SK-N-SH (cell line): ENCODE results near the gene TFCP2.

Experiments used
- EP300 ChIP-seq, 2 experiments: IDR thresholded peaks; 2 replicates each; pipeline versions ENCODE4 v1.4.0 to v1.6.1; 2012; ENCODE audit warnings: borderline replicate concordance in 1 of 2, low read depth in 1 of 2, low read length in 1 of 2
- EZH2phosphoT487 ChIP-seq: fragments of 200-600 bp; sonication (generic); IDR thresholded peaks from 2 replicates; pipeline ENCODE4 v1.6.1; 2017; ENCODE audit warnings: low read depth, mixed run types, mild to moderate bottlenecking, antibody characterized with exemption, moderate library complexity, borderline replicate concordance
- FOSL2 ChIP-seq: IDR thresholded peaks from 2 replicates; pipeline ENCODE4 v1.4.0; 2012; ENCODE audit warnings: low read depth, mild to moderate bottlenecking, moderate library complexity, borderline replicate concordance
- FOXJ3 ChIP-seq: sonication (generic); formaldehyde crosslinking; IDR thresholded peaks from 2 replicates; pipeline ENCODE4 v1.5.1; 2020; ENCODE audit warnings: mild to moderate bottlenecking, missing genetic modification reagents
- GABPA ChIP-seq: IDR thresholded peaks from 2 replicates; pipeline ENCODE4 v1.4.0; 2012; ENCODE audit warnings: low read depth, mild to moderate bottlenecking
- NFIC ChIP-seq: IDR thresholded peaks from 2 replicates; pipeline ENCODE4 v1.4.0; 2012; ENCODE audit warnings: borderline replicate concordance
- POLR2AphosphoS5 ChIP-seq: IDR thresholded peaks from 2 replicates; pipeline ENCODE4 v1.6.1; 2012; ENCODE audit warnings: low read depth, low read length
- RAD21 ChIP-seq: IDR thresholded peaks from 2 replicates; pipeline ENCODE4 v1.6.1; 2012; ENCODE audit warnings: mild to moderate bottlenecking, low read length
- SIN3A ChIP-seq: IDR thresholded peaks from 2 replicates; pipeline ENCODE4 v1.6.1; 2012; ENCODE audit warnings: low read depth, mild to moderate bottlenecking, low read length, moderate library complexity, borderline replicate concordance
- TAF1 ChIP-seq: IDR thresholded peaks from 2 replicates; pipeline ENCODE4 v1.6.1; 2012; ENCODE audit warnings: low read depth, mild to moderate bottlenecking, low read length, moderate library complexity, borderline replicate concordance
- TF ChIP-seq, protein P1 (sequence below): IDR thresholded peaks from 2 replicates; pipeline ENCODE4; 2012
- TF ChIP-seq, protein P2 (sequence below): IDR thresholded peaks from 2 replicates; pipeline ENCODE4 v1.6.1; 2012; ENCODE audit warnings: mild to moderate bottlenecking, low read depth, low read length, moderate library complexity
- TF ChIP-seq, protein P3 (sequence below): fragments of 200-600 bp; sonication (generic); IDR thresholded peaks from 2 replicates; pipeline ENCODE4 v1.6.1; 2017; ENCODE audit warnings: antibody characterized with exemption, mild to moderate bottlenecking, moderate library complexity
- TF ChIP-seq, protein P4 (sequence below): fragments of 150-350 bp; IDR thresholded peaks from 2 replicates; pipeline ENCODE4 v1.6.1; 2017; ENCODE audit warnings: antibody characterized with exemption, low read length, low read depth, borderline replicate concordance

DNA sequence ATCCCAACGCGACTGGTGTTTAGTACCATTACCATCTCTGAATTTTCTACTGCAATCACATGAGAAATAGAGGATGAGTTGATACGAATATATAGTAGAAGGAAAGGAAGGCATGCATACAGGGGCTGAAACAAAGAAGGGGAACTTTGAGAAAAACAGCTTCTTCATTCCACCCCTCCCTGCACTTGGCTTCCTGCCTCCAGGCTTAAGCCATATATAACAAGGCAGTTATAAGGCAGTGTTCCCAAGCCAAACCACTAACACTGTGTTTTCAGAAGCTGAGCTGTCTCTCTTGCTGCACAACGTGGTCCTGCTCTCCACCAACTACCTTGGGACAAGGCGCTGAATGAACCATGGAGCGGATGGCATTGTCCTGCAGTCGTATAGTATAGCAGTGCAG, 113.8 kb downstream of the TFCP2 start:
- TF ChIP-seq EZH2phosphoT487: no peak
- TF ChIP-seq POLR2AphosphoS5: no peak
- TF ChIP-seq, protein P1, sequence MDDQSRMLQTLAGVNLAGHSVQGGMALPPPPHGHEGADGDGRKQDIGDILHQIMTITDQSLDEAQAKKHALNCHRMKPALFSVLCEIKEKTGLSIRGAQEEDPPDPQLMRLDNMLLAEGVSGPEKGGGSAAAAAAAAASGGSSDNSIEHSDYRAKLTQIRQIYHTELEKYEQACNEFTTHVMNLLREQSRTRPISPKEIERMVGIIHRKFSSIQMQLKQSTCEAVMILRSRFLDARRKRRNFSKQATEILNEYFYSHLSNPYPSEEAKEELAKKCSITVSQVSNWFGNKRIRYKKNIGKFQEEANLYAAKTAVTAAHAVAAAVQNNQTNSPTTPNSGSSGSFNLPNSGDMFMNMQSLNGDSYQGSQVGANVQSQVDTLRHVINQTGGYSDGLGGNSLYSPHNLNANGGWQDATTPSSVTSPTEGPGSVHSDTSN: no peak
- TF ChIP-seq FOSL2: no peak
- TF ChIP-seq, protein P2, sequence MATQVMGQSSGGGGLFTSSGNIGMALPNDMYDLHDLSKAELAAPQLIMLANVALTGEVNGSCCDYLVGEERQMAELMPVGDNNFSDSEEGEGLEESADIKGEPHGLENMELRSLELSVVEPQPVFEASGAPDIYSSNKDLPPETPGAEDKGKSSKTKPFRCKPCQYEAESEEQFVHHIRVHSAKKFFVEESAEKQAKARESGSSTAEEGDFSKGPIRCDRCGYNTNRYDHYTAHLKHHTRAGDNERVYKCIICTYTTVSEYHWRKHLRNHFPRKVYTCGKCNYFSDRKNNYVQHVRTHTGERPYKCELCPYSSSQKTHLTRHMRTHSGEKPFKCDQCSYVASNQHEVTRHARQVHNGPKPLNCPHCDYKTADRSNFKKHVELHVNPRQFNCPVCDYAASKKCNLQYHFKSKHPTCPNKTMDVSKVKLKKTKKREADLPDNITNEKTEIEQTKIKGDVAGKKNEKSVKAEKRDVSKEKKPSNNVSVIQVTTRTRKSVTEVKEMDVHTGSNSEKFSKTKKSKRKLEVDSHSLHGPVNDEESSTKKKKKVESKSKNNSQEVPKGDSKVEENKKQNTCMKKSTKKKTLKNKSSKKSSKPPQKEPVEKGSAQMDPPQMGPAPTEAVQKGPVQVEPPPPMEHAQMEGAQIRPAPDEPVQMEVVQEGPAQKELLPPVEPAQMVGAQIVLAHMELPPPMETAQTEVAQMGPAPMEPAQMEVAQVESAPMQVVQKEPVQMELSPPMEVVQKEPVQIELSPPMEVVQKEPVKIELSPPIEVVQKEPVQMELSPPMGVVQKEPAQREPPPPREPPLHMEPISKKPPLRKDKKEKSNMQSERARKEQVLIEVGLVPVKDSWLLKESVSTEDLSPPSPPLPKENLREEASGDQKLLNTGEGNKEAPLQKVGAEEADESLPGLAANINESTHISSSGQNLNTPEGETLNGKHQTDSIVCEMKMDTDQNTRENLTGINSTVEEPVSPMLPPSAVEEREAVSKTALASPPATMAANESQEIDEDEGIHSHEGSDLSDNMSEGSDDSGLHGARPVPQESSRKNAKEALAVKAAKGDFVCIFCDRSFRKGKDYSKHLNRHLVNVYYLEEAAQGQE: no peak
- TF ChIP-seq, protein P3, sequence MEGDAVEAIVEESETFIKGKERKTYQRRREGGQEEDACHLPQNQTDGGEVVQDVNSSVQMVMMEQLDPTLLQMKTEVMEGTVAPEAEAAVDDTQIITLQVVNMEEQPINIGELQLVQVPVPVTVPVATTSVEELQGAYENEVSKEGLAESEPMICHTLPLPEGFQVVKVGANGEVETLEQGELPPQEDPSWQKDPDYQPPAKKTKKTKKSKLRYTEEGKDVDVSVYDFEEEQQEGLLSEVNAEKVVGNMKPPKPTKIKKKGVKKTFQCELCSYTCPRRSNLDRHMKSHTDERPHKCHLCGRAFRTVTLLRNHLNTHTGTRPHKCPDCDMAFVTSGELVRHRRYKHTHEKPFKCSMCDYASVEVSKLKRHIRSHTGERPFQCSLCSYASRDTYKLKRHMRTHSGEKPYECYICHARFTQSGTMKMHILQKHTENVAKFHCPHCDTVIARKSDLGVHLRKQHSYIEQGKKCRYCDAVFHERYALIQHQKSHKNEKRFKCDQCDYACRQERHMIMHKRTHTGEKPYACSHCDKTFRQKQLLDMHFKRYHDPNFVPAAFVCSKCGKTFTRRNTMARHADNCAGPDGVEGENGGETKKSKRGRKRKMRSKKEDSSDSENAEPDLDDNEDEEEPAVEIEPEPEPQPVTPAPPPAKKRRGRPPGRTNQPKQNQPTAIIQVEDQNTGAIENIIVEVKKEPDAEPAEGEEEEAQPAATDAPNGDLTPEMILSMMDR: no peak
- TF ChIP-seq, protein P4, sequence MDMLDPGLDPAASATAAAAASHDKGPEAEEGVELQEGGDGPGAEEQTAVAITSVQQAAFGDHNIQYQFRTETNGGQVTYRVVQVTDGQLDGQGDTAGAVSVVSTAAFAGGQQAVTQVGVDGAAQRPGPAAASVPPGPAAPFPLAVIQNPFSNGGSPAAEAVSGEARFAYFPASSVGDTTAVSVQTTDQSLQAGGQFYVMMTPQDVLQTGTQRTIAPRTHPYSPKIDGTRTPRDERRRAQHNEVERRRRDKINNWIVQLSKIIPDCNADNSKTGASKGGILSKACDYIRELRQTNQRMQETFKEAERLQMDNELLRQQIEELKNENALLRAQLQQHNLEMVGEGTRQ: no peak
- no peak for TF ChIP-seq RAD21
- TF ChIP-seq GABPA: no peak
- no peak for TF ChIP-seq TAF1
- no peak for TF ChIP-seq FOXJ3
- no peak for TF ChIP-seq EP300 (IDR thresholded peaks at IDR 0.05; ENCODE audit: borderline replicate concordance in 1 of 2, low read depth in 1 of 2, low read length in 1 of 2)
- no peak for TF ChIP-seq SIN3A
- no peak for TF ChIP-seq NFIC
